ENCODE data around the gene TAF8.

Gene TAF8

GRCh38 chr6:42100029-42100901 is 49.9 kb downstream of the TAF8 start:
- no peak for DNase-seq

- no peak for DNase-seq
These were observed 50.9 kb downstream of the TAF8 start for GRCh38 chr6:42101186-42101657.

- no peak for DNase-seq
These were observed 52.9 kb downstream of the TAF8 start for GRCh38 chr6:42103216-42103615.

DNA sequence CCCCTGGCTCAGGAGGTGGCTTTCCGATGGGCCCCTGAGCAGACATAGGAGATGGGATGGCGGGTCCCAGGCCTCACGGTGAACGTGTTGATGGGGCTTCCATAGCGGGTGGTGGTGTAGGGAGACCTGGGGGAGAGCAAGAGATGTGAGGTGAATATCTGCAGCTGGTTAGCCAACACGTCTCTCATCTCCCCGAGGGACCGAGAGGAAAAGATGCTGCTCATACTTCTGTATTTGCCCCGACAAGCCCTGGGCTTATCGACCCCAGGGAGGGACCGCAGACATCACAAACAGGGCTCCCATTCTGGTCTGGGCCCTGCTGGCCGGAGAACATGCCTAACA is 53.4 kb downstream of the TAF8 start:
- no peak for DNase-seq

DNA sequence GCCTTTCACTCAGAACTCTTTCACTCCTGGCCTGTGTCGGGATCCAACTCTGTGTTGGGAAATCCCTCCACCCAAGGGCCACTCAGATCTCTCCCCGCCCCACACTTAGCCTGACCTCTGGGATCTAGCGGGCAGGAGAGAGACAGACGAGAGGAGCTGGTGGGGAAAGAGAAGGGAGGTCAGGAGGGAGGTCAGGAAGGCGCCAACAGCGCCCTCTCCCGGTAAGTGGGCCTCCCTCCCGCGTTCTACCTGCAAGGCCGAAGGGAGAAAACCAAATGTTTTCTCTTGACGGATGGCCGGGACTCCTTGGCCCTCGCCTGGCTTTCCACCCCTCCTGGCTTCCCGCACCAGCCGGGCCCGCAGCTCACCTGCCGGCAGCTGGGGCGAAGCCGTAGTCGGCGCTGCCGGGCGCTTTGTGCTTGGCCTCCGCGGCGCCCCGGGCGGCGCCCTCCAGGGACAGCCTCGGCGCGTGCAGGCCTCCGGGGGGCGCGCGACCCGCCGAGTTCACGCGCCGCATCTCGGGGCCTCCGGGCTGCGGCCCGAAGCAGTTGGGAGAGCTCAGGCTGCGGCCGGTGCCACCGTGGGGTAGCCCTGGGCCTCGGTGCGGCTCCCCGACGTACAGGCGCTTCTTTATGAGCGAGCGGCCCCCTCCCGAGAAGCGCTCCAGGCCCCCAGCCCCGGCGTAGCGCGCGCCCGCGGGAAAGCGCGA is 53.9 kb downstream of the TAF8 start:
- no peak for DNase-seq

DNA sequence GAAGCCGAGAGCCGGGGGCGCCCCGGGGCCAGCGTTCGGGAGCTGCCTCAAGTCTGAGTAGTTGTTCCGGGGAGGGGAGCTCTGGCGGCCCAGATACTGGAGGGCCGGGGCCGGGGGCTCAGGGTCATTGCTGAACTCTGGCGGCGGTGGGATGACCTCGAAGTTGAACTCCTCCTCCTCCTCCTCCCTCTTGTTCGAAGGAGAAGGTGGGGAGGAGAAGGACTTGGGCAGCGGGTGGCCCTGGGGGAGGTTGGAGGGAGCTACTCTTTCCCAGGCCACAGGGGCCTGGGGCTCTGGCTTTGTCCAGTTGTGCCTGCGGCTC is 54.4 kb downstream of the TAF8 start:
- no peak for DNase-seq

GRCh38 chr6:42105156-42105648 is 54.9 kb downstream of the TAF8 start:
- DNase-seq, result no peak

DNA sequence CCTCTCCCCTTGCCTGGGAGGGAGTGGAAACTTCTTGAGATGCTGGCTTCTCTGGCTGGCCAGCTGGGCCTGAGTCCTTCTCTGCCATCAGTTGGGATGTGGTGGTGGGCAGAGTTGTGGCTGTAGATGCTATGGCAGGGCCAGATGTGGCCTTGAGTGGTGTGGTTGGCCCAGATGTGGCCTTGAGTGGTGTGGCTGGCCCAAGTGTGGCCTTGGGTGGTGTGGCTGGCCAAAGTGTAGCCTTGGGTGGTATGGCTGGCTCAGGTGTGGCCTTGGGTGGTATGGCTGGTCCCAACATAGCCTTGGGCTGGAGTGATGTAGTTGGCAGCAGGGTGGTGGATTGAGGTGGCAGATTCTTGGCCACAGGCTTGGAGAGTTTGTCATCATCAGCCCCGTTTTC is 55.4 kb downstream of the TAF8 start:
- no peak for DNase-seq

GRCh38 chr6:42106112-42107023 is 56.0 kb downstream of the TAF8 start:
- DNase-seq, result no peak

- no peak for DNase-seq
These were observed 57.7 kb downstream of the TAF8 start for GRCh38 chr6:42108071-42108470.

- DNase-seq, result no peak
These were observed 60.4 kb downstream of the TAF8 start for GRCh38 chr6:42110683-42111082.

GRCh38 chr6:42112351-42112750 is 62.0 kb downstream of the TAF8 start:
- DNase-seq, result no peak

DNA sequence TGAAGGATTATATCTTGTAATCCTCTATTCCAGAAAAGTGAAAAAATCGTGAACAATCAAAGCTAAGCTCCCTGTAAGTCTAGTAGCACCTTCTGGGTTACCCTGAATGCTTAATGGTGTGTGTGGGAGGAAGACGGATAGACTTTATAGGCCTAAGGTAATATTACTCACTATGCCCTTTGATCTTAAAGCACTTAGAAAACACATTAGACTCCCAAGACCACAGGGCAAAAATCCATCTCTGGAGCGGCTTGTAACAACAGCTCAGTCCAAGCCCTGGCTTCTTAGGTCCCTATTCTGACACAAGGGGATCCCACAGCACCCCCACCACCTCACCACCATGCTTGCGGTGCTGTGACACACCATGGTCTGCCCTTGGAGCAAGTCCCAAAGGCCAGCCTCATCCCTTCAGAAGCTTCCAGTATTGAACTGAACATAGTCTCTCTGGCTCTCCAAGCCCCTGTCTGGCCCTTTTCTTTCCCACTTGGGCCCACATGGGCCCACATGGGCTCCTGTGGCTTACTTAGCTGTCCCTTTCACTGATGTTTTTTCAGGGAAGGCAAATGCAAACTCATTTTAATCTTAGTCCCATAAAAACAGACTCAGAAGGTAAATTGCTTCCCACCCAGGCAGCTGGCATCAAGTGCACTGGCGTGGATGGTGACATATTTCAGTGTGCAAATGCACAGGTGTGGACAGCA is 63.8 kb downstream of the TAF8 start:
- DNase-seq, result no peak

- no peak for DNase-seq
These were observed 67.5 kb downstream of the TAF8 start for GRCh38 chr6:42117843-42118161.

GRCh38 chr6:42118162-42119001 is 68.1 kb downstream of the TAF8 start:
- no peak for DNase-seq

- no peak for DNase-seq
These were observed 70.9 kb downstream of the TAF8 start for GRCh38 chr6:42120895-42121865.

- DNase-seq, result no peak
These were observed 73.2 kb downstream of the TAF8 start for GRCh38 chr6:42123379-42124103.

DNA sequence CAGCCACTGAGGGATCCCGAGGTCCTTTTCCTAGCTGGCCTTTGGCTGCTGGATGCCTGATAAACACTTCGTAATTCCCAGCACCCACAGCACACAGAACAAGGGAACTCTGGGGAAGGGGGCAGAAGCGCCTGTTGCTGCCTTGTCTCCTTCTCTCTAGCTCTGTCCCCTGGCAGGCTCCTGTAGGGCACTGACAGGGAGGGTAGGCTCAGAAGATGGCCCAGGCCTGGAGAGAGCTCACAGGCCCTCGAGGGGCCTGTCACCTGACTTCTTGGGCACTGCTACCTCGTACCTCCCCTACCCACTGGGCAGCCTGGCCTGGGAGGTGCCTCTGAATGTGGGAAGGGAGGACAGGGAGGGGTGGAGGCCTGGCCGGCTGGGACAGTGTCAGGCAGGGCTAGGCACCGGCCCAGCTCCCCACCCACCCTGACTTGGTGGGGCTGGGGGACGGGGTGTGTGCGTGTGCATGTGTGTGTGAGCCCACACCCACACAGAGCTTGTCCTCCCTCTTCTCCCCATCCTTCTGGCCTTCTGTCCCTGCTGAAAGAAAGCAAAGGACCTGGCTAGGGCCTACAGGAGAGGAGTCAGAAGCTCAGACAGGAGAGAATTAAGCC is 74.0 kb downstream of the TAF8 start:
- DNase-seq, result no peak

- no peak for DNase-seq
These were observed 74.9 kb downstream of the TAF8 start for GRCh38 chr6:42125231-42125630.
